ENCODE data around the gene HNRNPA3. TPM values are rescaled to one million over a fixed set of nuclear protein-coding genes. Genes with fewer than 3 reads are reported as not detected.

HNRNPA3 gene
- polyA plus RNA-seq (2013): 339 and 340 TPM in 2 replicates

DNA sequence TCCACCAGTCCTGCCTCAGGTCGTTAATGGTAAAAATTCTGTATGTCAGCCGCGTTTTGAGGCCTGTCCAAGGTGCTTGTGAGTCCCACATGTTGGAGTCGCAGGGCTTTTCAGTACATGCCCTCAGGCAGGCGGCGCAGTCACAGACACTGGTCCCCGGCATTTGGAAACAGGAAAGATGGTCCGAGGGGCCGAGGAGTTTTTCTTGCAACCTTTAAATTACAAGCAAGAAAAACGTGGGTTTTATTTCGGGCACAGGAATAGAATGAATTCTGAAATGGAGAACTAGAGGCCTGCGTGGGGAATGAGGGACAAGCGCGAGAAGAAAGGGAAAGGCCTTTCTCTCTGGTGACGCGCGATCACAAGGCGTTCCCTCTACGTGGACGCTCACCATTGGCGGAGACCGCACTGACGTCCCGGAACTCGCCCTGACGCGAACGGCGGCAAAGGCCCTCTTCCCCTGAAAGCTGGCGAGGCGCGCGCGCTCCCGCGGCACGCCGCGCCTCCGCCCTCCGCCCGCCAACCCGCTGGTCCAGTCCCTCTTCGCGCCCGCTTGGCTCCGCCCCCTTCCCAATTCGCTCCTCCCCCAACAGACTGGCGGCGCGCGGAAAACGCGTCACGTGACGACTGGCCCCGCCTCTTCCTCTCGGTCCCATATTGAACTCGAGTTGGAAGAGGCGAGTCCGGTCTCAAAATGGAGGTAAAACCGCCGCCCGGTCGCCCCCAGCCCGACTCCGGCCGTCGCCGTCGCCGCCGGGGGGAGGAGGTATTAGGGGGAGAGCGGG is at the start of gene HNRNPA3:
TSS of gene HNRNPA3 (plus strand) at position 689 of the 785 bp plus-strand sequence. CDS start at position 695, 6 bp downstream.
- Histone ChIP-seq H3K79me2 (ENCODE audit: control insufficient read depth, insufficient read depth, low read length, poor library complexity) (peaks cover 9% of the 10 kb centered on the region), H3K14ac (ENCODE audit: low read length) (peak within 1 kb of the TSS; percentile 100), H2AK5ac (ENCODE audit: low read length) (peak within 1 kb of the TSS; percentile 100), H3K4me2 (ENCODE audit: low read length) (peak within 1 kb of the TSS; percentile 84), H3K23ac (ENCODE audit: low read length) (no peak within 1 kb of the TSS), H3K18ac (ENCODE audit: low read length) (peak within 1 kb of the TSS; percentile 99), H3K79me1 (ENCODE audit: low read length) (peaks cover 11% of the 10 kb centered on the region), H3K27ac (ENCODE audit: low read depth, low read length) (peak within 1 kb of the TSS; percentile 100), H4K8ac (ENCODE audit: low read depth, low read length) (peak within 1 kb of the TSS; percentile 100), H3K4ac (ENCODE audit: low read depth, low read length) (peak within 1 kb of the TSS; percentile 99), H3K9ac (ENCODE audit: low read length) (peak within 1 kb of the TSS; percentile 95), H2BK5ac (ENCODE audit: low read depth, low read length, poor library complexity) (peak within 1 kb of the TSS; percentile 99), H3K9me3 (ENCODE audit: insufficient read depth, low read depth, low read length) (no peaks in the 10 kb centered on the region), H4K12ac (ENCODE audit: low read depth, low read length) (peak within 1 kb of the TSS; percentile 99), H3K36me3 (ENCODE audit: control insufficient read depth in 1 of 2, insufficient read depth in 2 of 2, low read length in 2 of 2) (peaks cover 3 to 9% of the 10 kb centered on the region in 2 experiments), H4K91ac (ENCODE audit: low read depth, low read length) (peak within 1 kb of the TSS; percentile 99), H3K4me1 (ENCODE audit: control insufficient read depth in 1 of 2, insufficient read depth in 2 of 2, low read length in 2 of 2) (no peaks in the 10 kb centered on the region), H2BK12ac (ENCODE audit: low read length) (no peak within 1 kb of the TSS), H2BK120ac (ENCODE audit: insufficient read depth, low read length, poor library complexity) (peak within 1 kb of the TSS; percentile 98), H3K4me3 (ENCODE audit: low read depth, low read length) (peak within 1 kb of the TSS; percentile 89), H3K27me3 (ENCODE audit: insufficient read depth, low read length) (no peaks in the 10 kb centered on the region), H2AFZ (ENCODE audit: insufficient read depth, low read length, poor library complexity) (peak within 1 kb of the TSS; percentile 97)
- no CpG with 5 or more reads among the region's 74 CpGs for WGBS (ENCODE audit: extremely low coverage, insufficient coverage, insufficient read length)
- peak; percentile 99 to 100 for DNase-seq

DNA sequence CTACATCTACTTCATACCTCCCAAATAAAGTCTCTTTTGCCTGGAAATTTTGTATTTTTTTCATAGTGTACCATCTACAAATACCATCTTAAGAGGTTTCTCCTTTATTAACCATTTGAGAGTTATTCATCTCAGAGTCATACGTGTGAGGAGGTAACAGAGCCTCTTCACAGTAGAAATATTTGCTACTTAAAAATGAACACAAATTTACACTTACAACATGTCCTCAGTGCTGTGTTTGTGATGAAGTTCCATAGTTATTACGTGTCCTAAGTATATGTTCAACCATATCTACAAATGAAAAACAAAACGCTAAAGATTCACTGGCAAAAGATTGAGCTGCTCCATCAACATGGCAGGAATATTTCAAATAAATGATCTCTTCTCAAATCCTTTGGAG is 48.5 kb upstream of the HNRNPA3 start:
- Histone ChIP-seq H3K23ac (ENCODE audit: low read length) (no peak overlapping the region), H2BK120ac (ENCODE audit: insufficient read depth, low read length, poor library complexity) (no peak overlapping the region), H3K4ac (ENCODE audit: low read depth, low read length) (no peak overlapping the region), H3K4me3 (ENCODE audit: low read depth, low read length) (no peak overlapping the region), H3K4me2 (ENCODE audit: low read length) (peak overlapping the region; percentile 59), H2AFZ (ENCODE audit: insufficient read depth, low read length, poor library complexity) (peak overlapping the region; percentile 63), H4K91ac (ENCODE audit: low read depth, low read length) (no peak overlapping the region), H2AK5ac (ENCODE audit: low read length) (no peak overlapping the region), H3K9me3 (ENCODE audit: insufficient read depth, low read depth, low read length) (peaks cover 2% of the 10 kb centered on the region), H3K4me1 (ENCODE audit: control insufficient read depth in 1 of 2, insufficient read depth in 2 of 2, low read length in 2 of 2) (peaks cover 6 to 15% of the 10 kb centered on the region in 2 experiments), H3K14ac (ENCODE audit: low read length) (no peak overlapping the region), H3K79me1 (ENCODE audit: low read length) (peaks cover 15% of the 10 kb centered on the region), H3K27me3 (ENCODE audit: insufficient read depth, low read length) (no peaks in the 10 kb centered on the region), H2BK12ac (ENCODE audit: low read length) (peak overlapping the region; percentile 80), H2BK5ac (ENCODE audit: low read depth, low read length, poor library complexity) (no peak overlapping the region), H3K9ac (ENCODE audit: low read length) (no peak overlapping the region), H3K79me2 (ENCODE audit: control insufficient read depth, insufficient read depth, low read length, poor library complexity) (peaks cover 3% of the 10 kb centered on the region), H3K18ac (ENCODE audit: low read length) (no peak overlapping the region), H4K12ac (ENCODE audit: low read depth, low read length) (no peak overlapping the region), H3K36me3 (ENCODE audit: control insufficient read depth in 1 of 2, insufficient read depth in 2 of 2, low read length in 2 of 2) (no peaks in the 10 kb centered on the region), H4K8ac (ENCODE audit: low read depth, low read length) (no peak overlapping the region), H3K27ac (ENCODE audit: low read depth, low read length) (no peak overlapping the region)
- WGBS (ENCODE audit: extremely low coverage, insufficient coverage, insufficient read length): no CpG with 5 or more reads among the region's 3 CpGs
- DNase-seq: no peak

DNA sequence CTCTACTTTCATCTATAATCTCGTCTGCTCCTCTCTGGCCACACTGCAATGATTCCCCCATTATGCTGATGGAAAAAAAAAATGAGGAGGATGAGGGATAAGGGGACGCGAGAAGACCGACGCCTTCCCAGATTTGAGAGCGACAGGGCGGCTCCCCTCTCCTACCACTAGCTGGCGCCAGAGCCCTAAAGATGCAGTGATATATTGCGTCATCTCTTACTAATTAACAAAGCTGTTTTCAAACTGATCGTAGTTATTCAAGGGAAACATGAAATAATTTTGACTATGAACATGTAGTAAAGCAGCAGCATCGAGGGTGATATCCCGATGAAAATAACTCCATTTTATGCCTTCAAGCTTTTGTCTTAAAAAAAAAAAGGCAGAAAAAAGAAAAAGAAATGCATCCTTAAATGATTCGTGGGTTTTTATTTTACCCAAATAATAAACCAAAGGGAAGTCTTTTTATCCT is 48.0 kb upstream of the HNRNPA3 start:
- Histone ChIP-seq H4K12ac (ENCODE audit: low read depth, low read length) (no peak overlapping the region), H2BK120ac (ENCODE audit: insufficient read depth, low read length, poor library complexity) (no peak overlapping the region), H3K14ac (ENCODE audit: low read length) (no peak overlapping the region), H2AK5ac (ENCODE audit: low read length) (no peak overlapping the region), H3K27me3 (ENCODE audit: insufficient read depth, low read length) (no peaks in the 10 kb centered on the region), H3K4me3 (ENCODE audit: low read depth, low read length) (no peak overlapping the region), H3K18ac (ENCODE audit: low read length) (no peak overlapping the region), H3K4me1 (ENCODE audit: control insufficient read depth in 1 of 2, insufficient read depth in 2 of 2, low read length in 2 of 2) (peaks cover 7 to 16% of the 10 kb centered on the region in 2 experiments), H3K36me3 (ENCODE audit: control insufficient read depth in 1 of 2, insufficient read depth in 2 of 2, low read length in 2 of 2) (no peaks in the 10 kb centered on the region), H3K79me1 (ENCODE audit: low read length) (peaks cover 17% of the 10 kb centered on the region), H3K27ac (ENCODE audit: low read depth, low read length) (no peak overlapping the region), H4K91ac (ENCODE audit: low read depth, low read length) (no peak overlapping the region), H3K9me3 (ENCODE audit: insufficient read depth, low read depth, low read length) (peaks cover 2% of the 10 kb centered on the region), H3K9ac (ENCODE audit: low read length) (no peak overlapping the region), H2BK12ac (ENCODE audit: low read length) (peak overlapping the region; percentile 80), H2BK5ac (ENCODE audit: low read depth, low read length, poor library complexity) (no peak overlapping the region), H3K4me2 (ENCODE audit: low read length) (peak overlapping the region; percentile 59), H3K23ac (ENCODE audit: low read length) (no peak overlapping the region), H3K4ac (ENCODE audit: low read depth, low read length) (no peak overlapping the region), H2AFZ (ENCODE audit: insufficient read depth, low read length, poor library complexity) (peak overlapping the region; percentile 63), H4K8ac (ENCODE audit: low read depth, low read length) (no peak overlapping the region), H3K79me2 (ENCODE audit: control insufficient read depth, insufficient read depth, low read length, poor library complexity) (peaks cover 3% of the 10 kb centered on the region)
- peak; percentile 68 to 91 for DNase-seq
- no CpG with 5 or more reads among the region's 13 CpGs for WGBS (ENCODE audit: extremely low coverage, insufficient coverage, insufficient read length)

DNA sequence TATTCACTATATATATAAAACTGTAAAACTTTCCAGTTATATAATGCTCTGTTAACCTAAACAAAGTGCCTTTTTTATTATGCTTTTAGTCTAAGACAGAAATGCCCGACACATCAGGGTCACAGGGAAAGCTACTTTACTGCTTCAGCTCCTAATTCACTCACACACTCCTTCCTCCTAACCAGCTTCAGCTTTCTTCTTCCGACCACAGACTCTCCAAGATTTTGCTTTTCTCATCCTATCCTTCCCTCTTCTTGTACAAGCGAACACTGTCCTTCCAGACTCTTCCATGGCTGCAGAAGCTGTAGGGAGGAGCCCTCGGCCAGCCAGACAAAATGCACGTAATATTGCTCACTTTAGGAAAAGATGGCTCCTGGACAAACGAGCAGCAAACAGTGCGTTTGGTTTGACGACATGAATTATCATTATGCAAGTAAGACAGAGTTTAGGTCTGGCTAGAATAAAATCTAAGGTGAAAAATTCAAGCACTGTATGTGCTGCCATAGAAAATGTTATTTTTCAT is 47.5 kb upstream of the HNRNPA3 start:
- H4K8ac ChIP-seq (ENCODE audit: low read depth, low read length): peak overlapping the region; percentile 15
- H4K12ac ChIP-seq (ENCODE audit: low read depth, low read length): no peak overlapping the region
- WGBS (ENCODE audit: extremely low coverage, insufficient coverage, insufficient read length): no CpG with 5 or more reads among the region's 8 CpGs
- H3K79me1 ChIP-seq (ENCODE audit: low read length): peaks cover 22% of the 10 kb centered on the region
- no peak overlapping the region for H3K23ac ChIP-seq (ENCODE audit: low read length)
- peaks cover 3% of the 10 kb centered on the region for H3K79me2 ChIP-seq (ENCODE audit: control insufficient read depth, insufficient read depth, low read length, poor library complexity)
- peak overlapping the region; percentile 11 for H2BK12ac ChIP-seq (ENCODE audit: low read length)
- peaks cover 2% of the 10 kb centered on the region for H3K9me3 ChIP-seq (ENCODE audit: insufficient read depth, low read depth, low read length)
- peaks cover 11 to 20% of the 10 kb centered on the region in 2 experiments for H3K4me1 ChIP-seq (ENCODE audit: control insufficient read depth in 1 of 2, insufficient read depth in 2 of 2, low read length in 2 of 2)
- no peak overlapping the region for H3K9ac ChIP-seq (ENCODE audit: low read length)
- H3K4me2 ChIP-seq (ENCODE audit: low read length): peak overlapping the region; percentile 26
- H4K91ac ChIP-seq (ENCODE audit: low read depth, low read length): peak overlapping the region; percentile 22
- H2BK120ac ChIP-seq (ENCODE audit: insufficient read depth, low read length, poor library complexity): peak overlapping the region; percentile 3
- peak in 1 of 2 donors; percentile 16 for DNase-seq
- peak overlapping the region; percentile 1 for H3K14ac ChIP-seq (ENCODE audit: low read length)
- no peak overlapping the region for H3K4me3 ChIP-seq (ENCODE audit: low read depth, low read length)
- no peak overlapping the region for H3K18ac ChIP-seq (ENCODE audit: low read length)
- peak overlapping the region; percentile 38 for H2BK5ac ChIP-seq (ENCODE audit: low read depth, low read length, poor library complexity)
- H2AFZ ChIP-seq (ENCODE audit: insufficient read depth, low read length, poor library complexity): peak overlapping the region; percentile 32
- H3K4ac ChIP-seq (ENCODE audit: low read depth, low read length): no peak overlapping the region
- no peaks in the 10 kb centered on the region for H3K36me3 ChIP-seq (ENCODE audit: control insufficient read depth in 1 of 2, insufficient read depth in 2 of 2, low read length in 2 of 2)
- peak overlapping the region; percentile 48 for H3K27ac ChIP-seq (ENCODE audit: low read depth, low read length)
- H2AK5ac ChIP-seq (ENCODE audit: low read length): no peak overlapping the region
- H3K27me3 ChIP-seq (ENCODE audit: insufficient read depth, low read length): no peaks in the 10 kb centered on the region

Data from trophoblast cell (in vitro differentiated cells and primary cell).